ENCODE measurements around the gene KRTAP10-1. TPM values are rescaled to one million over a fixed set of nuclear protein-coding genes. Genes with fewer than 3 reads are reported as not detected.
"Not testable (repeated sequence)": the region's sequence is repeated elsewhere in the genome, so short reads cannot be mapped to it uniquely, and the experiment has no call there.

The KRTAP10-1 gene
- total RNA-seq, 2 experiments from 2014 or later: not detected

DNA sequence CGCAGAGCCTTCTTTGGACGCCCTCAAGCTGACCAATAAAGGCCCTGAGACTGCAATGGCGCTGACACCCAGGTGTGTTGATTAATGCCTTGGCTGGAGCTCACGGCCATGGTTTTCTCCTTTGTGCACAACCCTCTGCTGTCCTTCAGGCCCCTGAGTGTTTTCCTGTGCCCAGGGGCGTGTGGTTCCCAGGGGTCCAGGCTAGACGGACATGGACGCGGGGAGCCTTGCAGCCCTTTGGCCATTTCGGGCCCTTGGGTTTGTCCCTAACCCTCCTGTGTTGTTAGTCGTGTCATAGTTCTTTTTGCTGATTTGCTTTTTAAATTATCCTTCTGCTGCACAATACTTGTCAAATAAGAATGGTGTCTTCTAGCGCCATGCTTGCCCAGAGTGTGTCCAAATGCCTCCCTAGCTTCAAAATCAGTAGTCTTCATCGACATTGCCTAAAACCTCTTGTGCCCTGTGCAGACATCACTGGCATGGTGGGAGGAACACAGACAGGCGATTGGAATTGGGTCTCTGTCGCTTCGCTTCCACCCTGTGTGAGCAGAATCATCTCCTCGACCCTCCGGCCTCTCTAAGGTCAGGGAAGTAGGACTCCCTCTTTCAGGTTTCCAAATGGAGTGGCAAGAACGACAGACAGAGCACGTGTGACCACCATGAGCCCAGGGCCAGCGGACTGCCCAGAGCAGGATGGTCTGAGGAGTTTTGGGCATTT, 35.5 kb upstream of the KRTAP10-1 start:
- Mint-ChIP-seq H3K36me3 (ENCODE audit: low read depth) (peaks cover 1% of the 10 kb centered on the region), H3K9me3 (peaks cover 21% of the 10 kb centered on the region), H3K4me3 (no peak overlapping the region), H3K27ac (no peak overlapping the region), H3K4me1 (ENCODE audit: low read depth) (no peaks in the 10 kb centered on the region), H3K27me3 (ENCODE audit: low read depth) (no peaks in the 10 kb centered on the region)
- CTCF ChIA-PET: no interaction called here
- no peak for DNase-seq
- intact Hi-C loops (cut with micrococcal nuclease): no loop called here

DNA sequence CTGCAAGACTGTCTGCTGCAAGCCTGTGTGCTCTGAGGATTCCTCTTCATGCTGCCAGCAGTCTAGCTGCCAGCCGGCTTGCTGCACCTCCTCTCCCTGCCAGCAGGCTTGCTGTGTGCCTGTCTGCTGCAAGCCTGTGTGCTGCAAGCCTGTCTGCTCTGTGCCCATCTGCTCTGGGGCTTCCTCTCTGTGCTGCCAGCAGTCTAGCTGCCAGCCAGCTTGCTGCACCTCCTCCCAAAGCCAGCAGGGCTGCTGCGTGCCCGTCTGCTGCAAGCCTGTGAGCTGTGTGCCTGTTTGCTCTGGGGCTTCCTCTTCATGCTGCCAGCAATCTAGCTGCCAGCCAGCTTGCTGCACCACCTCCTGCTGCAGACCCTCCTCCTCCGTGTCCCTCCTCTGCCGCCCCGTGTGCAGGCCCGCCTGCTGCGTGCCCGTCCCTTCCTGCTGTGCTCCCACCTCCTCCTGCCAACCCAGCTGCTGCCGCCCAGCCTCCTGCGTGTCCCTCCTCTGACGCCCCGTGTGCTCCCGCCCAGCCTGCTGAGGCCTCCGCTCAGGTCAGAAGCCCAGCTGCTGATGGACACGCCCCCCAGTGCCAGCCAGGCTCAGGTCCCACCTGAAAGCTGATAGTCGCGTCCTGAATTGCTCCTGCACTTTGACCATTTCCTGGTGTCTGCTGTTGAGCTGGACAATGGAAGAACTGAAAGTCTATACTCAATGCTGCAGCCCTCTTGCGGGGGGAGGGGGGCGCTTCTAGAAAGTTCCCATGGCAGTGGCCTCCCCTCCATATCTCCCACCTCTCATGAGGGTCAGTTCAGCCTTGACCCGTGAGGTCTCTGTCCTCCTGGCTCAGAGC, 34.7 kb upstream of the KRTAP10-1 start:
- no peak for DNase-seq
- CTCF ChIA-PET: interaction anchor here (0.7 to 1.3 kb wide), 2 partner anchors 11 to 108 kb away, joined by 3 to 4 read pairs; partner anchors contain the start of gene KRTAP12-1
- intact Hi-C loops (cut with micrococcal nuclease): no loop called here
- Mint-ChIP-seq H3K9me3 (peaks cover 20% of the 10 kb centered on the region), H3K27me3 (ENCODE audit: low read depth) (no peaks in the 10 kb centered on the region), H3K4me3 (no peak overlapping the region), H3K27ac (no peak overlapping the region), H3K4me1 (ENCODE audit: low read depth) (no peaks in the 10 kb centered on the region), H3K36me3 (ENCODE audit: low read depth) (no peaks in the 10 kb centered on the region)

DNA sequence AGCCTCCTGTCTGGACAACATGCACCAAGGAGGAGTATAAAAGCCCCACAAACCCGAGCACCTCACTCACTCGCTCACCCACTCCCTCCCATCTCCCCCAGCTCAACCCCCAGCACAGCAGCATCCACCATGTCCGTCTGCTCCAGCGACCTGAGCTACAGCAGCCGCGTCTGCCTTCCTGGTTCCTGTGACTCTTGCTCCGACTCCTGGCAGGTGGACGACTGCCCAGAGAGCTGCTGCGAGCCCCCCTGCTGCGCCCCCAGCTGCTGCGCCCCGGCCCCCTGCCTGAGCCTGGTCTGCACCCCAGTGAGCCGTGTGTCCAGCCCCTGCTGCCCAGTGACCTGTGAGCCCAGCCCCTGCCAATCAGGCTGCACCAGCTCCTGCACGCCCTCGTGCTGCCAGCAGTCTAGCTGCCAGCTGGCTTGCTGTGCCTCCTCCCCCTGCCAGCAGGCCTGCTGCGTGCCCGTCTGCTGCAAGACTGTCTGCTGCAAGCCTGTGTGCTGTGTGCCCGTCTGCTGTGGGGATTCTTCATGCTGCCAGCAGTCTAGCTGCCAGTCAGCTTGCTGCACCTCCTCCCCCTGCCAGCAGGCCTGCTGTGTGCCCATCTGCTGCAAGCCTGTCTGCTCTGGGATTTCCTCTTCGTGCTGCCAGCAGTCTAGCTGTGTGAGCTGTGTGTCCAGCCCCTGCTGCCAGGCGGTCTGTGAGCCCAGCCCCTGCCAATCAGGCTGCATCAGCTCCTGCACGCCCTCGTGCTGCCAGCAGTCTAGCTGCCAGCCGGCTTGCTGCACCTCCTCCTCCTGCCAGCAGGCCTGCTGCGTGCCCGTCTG, 33.8 kb upstream of the KRTAP10-1 start, which contains the start of gene KRTAP10-4:
Gene KRTAP10-4, plus strand, starts transcription at position 100 of the 827 bp plus-strand sequence. Its CDS starts 30 bp downstream, at position 130.
- not testable (repeated sequence) for H3K27ac Mint-ChIP-seq; H3K4me1 Mint-ChIP-seq (ENCODE audit: low read depth); DNase-seq; H3K4me3 Mint-ChIP-seq; H3K36me3 Mint-ChIP-seq (ENCODE audit: low read depth); H3K27me3 Mint-ChIP-seq (ENCODE audit: low read depth)
- CTCF ChIA-PET: interaction anchor here (0.7 to 1.3 kb wide), 2 partner anchors 11 to 108 kb away, joined by 3 to 4 read pairs; partner anchors contain the start of gene KRTAP12-1
- H3K9me3 Mint-ChIP-seq: peaks cover 18% of the 10 kb centered on the region
- intact Hi-C loops (cut with micrococcal nuclease): loop anchor here (1.0 kb wide), 1 partner anchor 18 kb away; the partner anchor contains the start of gene KRTAP10-6

DNA sequence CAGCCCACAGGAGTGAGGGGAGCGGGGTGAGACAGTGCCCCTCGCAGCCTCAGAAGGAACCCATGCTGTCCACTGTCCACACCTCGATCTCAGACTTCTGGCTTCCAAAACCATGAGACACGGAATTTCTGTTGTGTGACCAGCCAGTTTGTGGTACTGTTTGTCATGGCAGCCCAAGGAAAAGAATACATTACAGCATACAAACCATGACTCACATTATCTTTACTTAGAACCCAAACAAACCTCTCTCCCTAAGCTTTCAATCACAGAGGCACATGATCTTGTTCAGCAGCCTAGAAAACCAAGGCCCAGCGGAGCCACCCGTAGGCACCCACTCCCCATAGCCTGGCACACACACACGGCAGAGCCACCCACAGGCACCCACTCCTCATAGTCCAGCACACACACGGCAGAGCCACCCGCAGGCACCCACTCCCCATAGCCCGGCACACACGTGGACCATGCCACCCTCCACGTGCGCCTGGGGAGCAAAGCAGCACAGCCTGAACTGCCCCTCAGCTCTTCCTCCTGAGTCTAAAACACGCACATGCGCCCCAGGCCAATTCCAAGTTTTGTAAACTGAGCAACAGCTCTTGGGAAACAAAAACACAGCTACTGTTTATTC, 33.1 kb upstream of the KRTAP10-1 start:
- H3K4me1 Mint-ChIP-seq (ENCODE audit: low read depth): no peaks in the 10 kb centered on the region
- H3K27ac Mint-ChIP-seq: no peak overlapping the region
- peaks cover 16% of the 10 kb centered on the region for H3K9me3 Mint-ChIP-seq
- CTCF ChIA-PET: no interaction called here
- H3K4me3 Mint-ChIP-seq: no peak overlapping the region
- intact Hi-C loops (cut with micrococcal nuclease): loop anchor here (1.0 kb wide), 1 partner anchor 19 kb away; the partner anchor contains the start of gene KRTAP10-6
- no peaks in the 10 kb centered on the region for H3K36me3 Mint-ChIP-seq (ENCODE audit: low read depth)
- DNase-seq: no peak
- no peaks in the 10 kb centered on the region for H3K27me3 Mint-ChIP-seq (ENCODE audit: low read depth)

DNA sequence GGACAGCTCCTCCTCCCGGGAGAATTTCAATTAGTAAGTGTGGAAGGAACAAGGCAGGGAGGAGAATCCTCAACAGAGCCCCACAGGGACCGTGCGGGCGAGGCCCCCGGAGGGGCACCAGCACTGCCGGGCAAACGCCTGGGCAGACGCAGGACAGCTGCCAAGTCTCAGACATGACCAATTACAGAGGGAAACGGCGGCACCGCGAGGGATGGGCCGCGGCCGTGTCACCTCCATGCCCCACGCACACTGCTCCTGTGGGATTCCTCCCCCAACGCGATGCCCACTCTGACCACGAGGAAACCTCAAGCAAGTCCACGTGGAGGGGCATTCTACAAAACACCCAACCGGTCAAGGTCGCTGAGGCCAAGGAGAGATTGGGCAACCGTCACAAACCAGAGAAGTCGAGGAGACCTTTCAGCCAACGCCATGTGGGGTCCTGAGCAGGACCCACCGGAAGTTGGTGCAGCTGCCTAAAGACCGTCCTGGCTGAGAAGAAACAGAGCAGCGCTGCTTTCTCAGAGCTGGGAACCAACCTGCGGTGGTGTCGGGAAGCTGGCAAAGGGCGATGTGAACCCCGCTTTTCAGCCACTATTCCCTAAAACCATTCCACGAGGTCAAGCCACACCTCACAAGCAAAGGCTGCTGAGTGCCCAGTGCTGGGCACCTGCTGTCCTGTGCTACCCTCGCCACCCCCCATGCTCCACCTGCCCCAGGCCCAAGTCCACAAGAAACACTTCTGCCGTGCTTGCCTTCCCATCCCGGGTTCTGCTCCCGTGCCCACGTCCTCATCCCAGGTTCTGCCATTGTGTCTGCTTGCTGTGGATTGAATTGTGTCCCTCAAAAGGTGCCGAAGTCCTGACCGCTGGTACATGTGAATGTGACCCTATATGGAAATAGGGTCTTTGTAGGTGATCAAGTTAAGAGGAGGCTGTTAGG, 32.1 kb upstream of the KRTAP10-1 start:
- Mint-ChIP-seq H3K36me3 (ENCODE audit: low read depth) (no peaks in the 10 kb centered on the region), H3K27ac (no peak overlapping the region), H3K9me3 (peaks cover 7% of the 10 kb centered on the region), H3K27me3 (ENCODE audit: low read depth) (no peaks in the 10 kb centered on the region), H3K4me3 (no peak overlapping the region), H3K4me1 (ENCODE audit: low read depth) (no peaks in the 10 kb centered on the region)
- CTCF ChIA-PET: no interaction called here
- intact Hi-C loops (cut with micrococcal nuclease): no loop called here
- no peak for DNase-seq

DNA sequence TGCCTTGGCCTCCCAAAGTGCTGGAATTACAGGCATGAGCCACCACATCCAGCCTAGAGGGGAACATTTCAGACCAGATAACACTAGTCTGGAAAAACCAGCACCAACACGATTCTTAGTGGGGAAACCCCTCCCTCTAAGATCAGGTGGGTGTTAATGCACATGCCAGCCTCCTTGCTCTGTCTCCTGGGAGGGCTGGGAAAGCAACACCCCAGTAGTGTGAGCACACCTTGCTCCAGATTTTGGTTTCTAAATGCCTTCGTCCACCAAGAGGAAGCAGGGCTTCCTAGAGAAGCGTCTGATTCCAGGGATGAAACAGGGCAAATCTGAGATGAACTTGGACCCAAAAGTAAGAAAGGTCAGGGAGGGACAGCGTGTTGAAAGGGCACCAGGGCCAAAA, 31.3 kb upstream of the KRTAP10-1 start:
- Mint-ChIP-seq H3K27ac (no peak overlapping the region), H3K4me3 (no peak overlapping the region), H3K27me3 (ENCODE audit: low read depth) (no peaks in the 10 kb centered on the region), H3K4me1 (ENCODE audit: low read depth) (no peaks in the 10 kb centered on the region), H3K9me3 (peaks cover 2% of the 10 kb centered on the region), H3K36me3 (ENCODE audit: low read depth) (no peaks in the 10 kb centered on the region)
- CTCF ChIA-PET: no interaction called here
- intact Hi-C loops (cut with micrococcal nuclease): no loop called here
- DNase-seq: no peak

DNA sequence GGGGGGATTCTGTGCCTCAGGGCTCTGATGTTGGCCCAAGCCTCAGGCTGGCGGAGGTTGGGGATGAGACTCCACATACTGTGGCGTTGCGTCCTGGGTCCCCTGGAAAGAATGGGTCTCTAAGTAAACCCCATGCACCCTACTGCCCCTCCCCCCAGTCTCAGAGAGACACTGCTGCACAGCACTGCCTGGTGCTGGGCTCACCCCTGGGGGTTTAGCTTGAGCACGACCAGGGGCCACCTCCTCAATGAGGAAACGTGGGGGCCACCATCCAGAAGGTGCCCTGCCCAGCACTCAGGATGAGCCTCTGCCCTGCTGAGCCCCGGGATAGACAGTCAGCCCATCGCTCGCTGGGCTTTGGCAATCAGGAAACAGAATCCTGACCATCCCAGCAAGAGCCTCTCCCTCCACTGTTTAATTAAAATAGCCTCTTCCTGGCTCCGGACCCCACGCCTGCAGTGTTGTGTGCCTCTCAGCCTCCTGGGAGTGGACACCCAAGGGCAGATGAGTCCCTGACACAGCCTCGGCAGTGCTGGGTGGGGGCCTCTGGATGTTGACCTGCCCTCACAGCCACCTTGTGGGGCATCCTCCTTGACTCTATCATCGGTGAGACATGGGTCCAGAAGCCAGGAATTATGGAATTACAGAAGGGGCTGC, 30.0 kb upstream of the KRTAP10-1 start:
- peaks cover 6% of the 10 kb centered on the region for H3K4me1 Mint-ChIP-seq (ENCODE audit: low read depth)
- H3K27me3 Mint-ChIP-seq (ENCODE audit: low read depth): no peaks in the 10 kb centered on the region
- CTCF ChIA-PET: no interaction called here
- H3K4me3 Mint-ChIP-seq: no peak overlapping the region
- intact Hi-C loops (cut with micrococcal nuclease): no loop called here
- H3K36me3 Mint-ChIP-seq (ENCODE audit: low read depth): no peaks in the 10 kb centered on the region
- H3K9me3 Mint-ChIP-seq: peaks cover 2% of the 10 kb centered on the region
- no peak for DNase-seq
- no peak overlapping the region for H3K27ac Mint-ChIP-seq

DNA sequence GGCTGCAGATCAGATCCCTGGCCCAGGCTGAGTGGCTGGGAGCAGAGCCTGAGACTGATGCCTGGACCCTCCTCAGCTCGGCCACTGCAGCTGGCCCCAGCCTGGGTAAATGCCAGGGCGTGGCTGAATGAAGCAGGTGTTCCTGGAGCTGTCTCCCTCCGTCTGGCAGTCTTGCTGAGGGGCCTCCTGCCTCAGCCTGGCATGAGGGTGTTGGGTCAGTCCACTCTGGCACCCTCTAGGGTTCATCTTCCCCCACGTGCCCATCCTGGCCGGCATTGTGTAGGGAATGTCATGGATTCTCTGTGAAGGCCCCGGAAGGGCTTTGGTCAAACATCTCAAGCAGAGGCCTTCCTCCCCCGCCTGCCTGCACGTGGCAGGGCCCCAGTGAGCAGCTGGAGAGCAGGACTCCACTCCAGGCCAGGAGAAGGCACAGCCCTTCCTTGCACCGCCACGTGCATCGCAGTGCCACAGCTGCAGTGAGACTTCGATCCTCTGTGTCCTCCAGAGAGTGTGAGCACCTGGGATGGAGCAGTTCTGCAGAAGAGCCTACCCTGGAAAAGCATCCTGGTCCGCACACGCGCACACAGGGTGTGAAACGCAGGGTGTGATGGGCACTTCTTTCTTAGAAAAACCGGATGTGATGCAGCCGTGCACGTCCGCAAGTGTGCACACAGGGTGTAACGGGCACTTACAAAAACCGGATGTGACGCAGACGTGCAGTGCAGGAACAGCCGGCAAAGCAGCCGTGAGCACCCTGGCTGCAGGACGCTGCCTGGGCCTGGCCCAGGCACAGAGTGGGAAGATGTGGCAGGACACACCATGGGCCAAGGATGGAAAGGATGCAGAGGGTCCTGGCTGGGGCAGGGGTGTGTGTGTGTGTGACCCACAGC, 28.9 kb upstream of the KRTAP10-1 start:
- H3K27ac Mint-ChIP-seq: no peak overlapping the region
- peaks cover 2% of the 10 kb centered on the region for H3K9me3 Mint-ChIP-seq
- peaks cover 9% of the 10 kb centered on the region for H3K4me1 Mint-ChIP-seq (ENCODE audit: low read depth)
- DNase-seq: no peak
- no peaks in the 10 kb centered on the region for H3K27me3 Mint-ChIP-seq (ENCODE audit: low read depth)
- intact Hi-C loops (cut with micrococcal nuclease): no loop called here
- CTCF ChIA-PET: no interaction called here
- H3K36me3 Mint-ChIP-seq (ENCODE audit: low read depth): no peaks in the 10 kb centered on the region
- H3K4me3 Mint-ChIP-seq: no peak overlapping the region

DNA sequence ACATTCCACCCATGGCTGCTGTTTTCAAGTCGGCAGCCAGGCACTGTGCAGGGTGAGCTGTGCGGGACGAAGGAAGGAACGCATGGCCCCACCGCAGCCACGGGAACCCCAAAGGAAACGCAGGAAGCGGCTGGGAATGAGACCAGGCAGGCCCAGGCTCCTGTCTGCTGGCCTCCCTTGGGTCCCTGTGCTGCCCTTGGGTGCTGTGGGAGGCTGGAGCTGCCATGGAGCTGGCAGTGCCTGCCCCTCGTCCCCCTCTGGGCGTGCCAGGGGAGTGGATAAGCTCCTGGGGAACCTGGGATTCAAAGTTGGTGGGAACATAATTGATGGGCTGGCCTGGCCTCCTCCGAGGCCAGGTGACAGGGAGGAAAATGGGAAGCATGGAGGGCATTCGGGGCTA, 28.3 kb upstream of the KRTAP10-1 start:
- Mint-ChIP-seq H3K36me3 (ENCODE audit: low read depth) (no peaks in the 10 kb centered on the region), H3K9me3 (peaks cover 2% of the 10 kb centered on the region), H3K27me3 (ENCODE audit: low read depth) (no peaks in the 10 kb centered on the region), H3K4me1 (ENCODE audit: low read depth) (peaks cover 9% of the 10 kb centered on the region), H3K27ac (no peak overlapping the region), H3K4me3 (no peak overlapping the region)
- DNase-seq: no peak
- CTCF ChIA-PET: no interaction called here
- intact Hi-C loops (cut with micrococcal nuclease): no loop called here

DNA sequence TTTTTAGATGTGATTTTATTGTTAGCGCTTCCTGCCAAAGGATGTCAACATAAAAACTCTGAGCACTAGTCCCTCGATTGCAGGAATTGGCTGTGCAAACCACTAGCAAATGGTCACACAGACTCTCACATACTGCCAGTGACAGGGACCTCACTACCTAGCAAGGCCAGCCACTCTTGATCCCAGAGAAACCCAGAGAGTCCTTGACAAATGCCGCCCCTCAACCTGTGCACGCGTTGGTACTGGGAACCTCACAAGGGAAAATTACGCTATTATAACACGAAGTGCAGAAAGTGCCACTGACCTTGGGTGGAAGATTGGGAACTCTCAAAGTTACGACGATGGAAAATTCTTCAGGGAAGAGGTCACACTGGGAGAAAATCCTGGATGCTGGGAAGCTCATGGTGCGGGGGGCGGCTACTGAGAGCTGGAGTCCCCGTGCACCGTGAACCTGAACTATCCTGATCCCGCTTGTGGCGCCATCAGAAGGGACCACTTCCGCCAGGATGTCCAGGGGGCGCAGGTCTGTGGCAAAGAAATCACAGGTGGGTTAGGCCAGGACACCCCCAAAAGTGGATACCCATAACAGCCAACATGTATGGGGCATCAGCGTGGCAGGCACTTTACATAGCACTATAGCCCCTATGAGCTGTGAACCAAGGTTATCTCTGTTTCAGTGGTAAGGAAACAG, 27.6 kb upstream of the KRTAP10-1 start:
- no peak overlapping the region for H3K4me3 Mint-ChIP-seq
- intact Hi-C loops (cut with micrococcal nuclease): no loop called here
- no peaks in the 10 kb centered on the region for H3K27me3 Mint-ChIP-seq (ENCODE audit: low read depth)
- H3K27ac Mint-ChIP-seq: no peak overlapping the region
- CTCF ChIA-PET: no interaction called here
- H3K36me3 Mint-ChIP-seq (ENCODE audit: low read depth): no peaks in the 10 kb centered on the region
- peaks cover 9% of the 10 kb centered on the region for H3K4me1 Mint-ChIP-seq (ENCODE audit: low read depth)
- peaks cover 2% of the 10 kb centered on the region for H3K9me3 Mint-ChIP-seq
- no peak for DNase-seq
